ENCODE results near the gene LRP1B.
"Not testable (repeated sequence)": the region's sequence is repeated elsewhere in the genome, so short reads cannot be mapped to it uniquely, and the experiment has no call there.

Gene LRP1B

DNA sequence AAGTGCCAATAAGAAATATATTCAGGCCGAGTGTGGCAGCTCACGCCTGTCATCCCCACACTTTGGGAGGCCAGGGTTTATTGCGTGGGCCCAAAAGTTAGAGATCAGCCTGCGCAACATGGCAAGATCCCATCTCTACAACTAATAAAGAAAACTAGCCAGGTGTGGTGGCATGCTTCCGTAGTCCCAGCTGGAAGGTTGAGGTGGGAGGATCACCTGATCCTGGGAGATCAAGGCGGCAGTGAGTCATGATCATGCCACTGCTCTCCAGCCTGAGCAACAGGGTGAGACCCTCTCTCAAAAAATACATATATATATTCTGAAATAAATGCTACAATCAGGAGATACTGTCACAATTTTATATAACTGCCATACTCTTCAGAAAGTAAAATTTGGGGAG is 1745.9 kb downstream of the LRP1B start:
- no peak for DNase-seq (ENCODE audit: low read depth in 2 of 2, low spot score in 1 of 2)

DNA sequence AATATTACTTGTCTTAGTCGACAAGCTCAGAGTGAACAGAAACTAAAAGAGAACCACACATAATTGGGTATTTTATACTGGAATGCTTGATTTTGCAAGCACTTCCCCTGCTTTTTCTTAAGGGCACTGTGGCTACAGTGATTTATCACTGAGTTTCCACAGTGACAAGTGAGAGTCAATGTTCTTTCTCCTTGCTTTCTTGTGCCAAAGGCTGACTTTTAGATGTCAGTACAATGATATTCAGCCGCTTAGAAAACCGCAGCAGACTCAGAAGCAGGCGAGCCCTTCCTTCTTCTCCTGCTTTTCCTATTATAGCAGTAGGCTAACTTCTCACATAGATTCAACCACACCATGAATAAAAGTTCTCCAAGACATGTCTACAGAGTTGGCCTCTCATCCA is 1747.0 kb downstream of the LRP1B start:
- no peak for DNase-seq (ENCODE audit: low read depth in 2 of 2, low spot score in 1 of 2)

DNA sequence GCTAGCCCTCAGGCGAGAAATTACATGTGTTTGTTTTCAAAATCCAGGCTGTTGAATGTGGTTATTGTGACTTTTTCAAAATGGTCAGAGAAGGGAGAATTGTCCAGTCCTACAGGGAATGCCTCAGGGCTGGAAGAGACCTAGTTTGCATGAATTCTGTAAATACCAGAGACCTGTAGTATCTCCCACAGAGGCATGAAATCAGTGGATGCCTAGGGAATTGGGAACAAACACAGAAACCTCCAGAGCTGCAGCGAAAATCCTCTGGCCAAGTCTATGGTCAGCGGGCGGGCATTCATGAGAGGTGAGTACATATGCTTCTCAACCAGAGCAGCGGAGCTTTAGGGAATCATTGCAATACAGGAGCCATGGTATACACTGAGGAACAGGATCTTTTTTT is 1754.1 kb downstream of the LRP1B start:
- no peak for DNase-seq (ENCODE audit: low read depth in 2 of 2, low spot score in 1 of 2)

DNA sequence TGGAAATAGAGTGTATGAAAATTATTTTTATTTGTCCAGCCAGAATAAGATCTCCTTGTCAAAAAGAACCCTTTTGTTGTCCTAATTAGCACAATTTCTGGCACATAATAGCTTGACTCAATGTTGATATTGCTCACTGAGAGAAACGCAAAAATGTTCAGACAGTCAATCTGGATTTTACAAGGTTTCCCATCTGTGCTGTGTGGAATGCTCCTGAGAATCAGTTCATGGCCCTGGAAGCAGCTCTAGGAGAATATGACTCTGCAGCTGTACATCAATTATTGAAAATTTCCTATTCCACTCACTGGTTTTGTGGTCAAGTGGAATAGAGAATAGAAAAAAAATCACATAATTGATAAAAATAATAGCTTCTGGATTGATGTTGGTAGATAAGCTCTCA is 1767.7 kb downstream of the LRP1B start:
- no peak for DNase-seq (ENCODE audit: low read depth in 2 of 2, low spot score in 1 of 2)

DNA sequence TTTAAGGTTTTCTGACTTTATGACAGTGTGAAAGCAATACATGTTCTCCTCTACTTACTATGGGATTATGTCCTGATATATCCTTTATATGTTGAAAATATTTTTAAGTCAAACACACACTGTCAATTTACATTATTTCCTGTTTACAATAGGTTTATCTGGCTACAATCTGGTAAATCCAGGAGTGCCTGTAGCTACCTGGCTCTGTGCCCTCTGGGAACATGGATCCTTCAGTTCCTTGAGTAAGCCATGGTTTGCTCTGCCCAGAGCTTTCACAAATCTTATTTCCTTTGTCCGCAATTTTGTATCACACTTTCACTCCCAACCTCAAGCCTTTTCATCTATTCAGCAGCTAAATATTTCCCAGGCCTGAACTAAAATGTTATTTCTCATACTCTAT is 1768.5 kb downstream of the LRP1B start:
- DNase-seq (ENCODE audit: low read depth in 2 of 2, low spot score in 1 of 2) = no peak

DNA sequence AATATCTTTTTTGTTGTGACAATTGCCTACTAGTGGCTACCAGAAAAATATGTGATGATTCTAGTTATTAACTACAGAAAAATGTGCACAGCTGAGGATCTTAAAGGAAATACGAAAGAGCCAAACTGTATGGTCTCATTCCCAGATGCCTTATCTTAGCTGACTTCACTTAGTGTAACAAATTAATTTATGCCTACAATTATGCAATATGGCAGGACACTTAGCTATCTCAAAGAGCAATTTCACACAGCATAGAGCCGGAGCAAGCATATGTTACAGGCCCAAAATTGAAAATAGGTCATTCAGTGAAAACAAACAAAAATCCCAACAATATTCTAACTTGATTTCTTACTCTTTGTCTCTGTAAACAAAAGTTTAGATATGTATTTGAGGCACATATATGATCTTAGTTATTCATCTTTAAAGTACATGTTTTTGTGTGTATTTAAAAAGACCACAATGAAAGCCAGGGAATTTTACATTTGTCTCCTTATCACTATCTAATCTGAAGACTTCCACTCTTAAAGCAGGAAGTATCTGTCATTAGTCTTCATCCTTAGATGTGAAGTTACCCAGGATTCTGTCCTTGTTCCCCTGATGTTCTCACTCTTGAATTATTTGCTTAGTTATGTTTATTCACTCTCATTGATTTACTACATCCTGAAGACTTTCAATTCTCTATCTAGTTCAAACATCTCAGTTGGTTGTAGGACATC is 1771.6 kb downstream of the LRP1B start:
- DNase-seq (ENCODE audit: low read depth in 2 of 2, low spot score in 1 of 2) = no peak

DNA sequence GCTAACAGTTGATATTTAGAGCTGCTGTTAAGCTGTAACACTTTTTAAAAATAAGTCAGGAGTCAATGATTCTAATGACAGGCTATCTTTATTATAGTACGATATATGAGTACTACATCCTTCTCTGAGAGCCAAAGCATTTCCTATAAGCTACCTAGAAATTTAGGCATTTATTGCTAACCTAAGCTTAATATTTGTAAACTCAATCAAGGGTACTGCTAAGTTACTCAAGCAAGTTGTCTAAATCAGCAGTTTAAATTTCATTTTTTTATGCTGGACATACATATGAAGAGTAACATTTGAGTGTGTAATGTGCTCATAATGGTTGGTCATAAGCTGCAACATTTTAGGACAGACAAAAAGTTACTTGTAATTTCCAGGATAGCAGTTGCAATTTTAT is 1774.1 kb downstream of the LRP1B start:
- no peak for DNase-seq (ENCODE audit: low read depth in 2 of 2, low spot score in 1 of 2)

DNA sequence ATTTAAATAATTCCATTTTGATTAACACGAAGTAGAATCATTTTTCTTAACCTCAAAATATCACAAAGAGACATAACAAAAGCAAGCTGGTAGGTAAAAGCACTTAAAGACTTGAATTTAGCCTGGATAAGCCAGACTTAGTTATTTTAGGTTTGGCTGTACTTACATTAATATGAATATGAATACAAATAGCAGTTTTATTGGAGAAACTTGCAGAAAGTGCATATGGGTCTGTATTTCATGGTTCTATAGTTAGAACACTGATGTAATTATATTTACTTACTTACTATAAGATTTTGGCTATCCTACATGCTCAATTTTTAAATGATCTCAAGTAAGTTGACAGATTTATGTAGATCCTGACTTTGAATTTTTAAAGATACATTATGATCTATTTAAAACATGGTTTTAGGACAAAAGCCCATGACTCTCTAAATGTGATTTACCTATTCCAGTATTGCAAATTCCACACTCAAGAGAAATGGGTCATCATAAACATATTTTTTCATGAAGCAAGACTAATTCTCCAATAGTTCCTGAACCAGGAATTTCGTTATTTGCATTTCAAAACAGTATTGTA is 1775.2 kb downstream of the LRP1B start:
- no peak for DNase-seq (ENCODE audit: low read depth in 2 of 2, low spot score in 1 of 2)

DNA sequence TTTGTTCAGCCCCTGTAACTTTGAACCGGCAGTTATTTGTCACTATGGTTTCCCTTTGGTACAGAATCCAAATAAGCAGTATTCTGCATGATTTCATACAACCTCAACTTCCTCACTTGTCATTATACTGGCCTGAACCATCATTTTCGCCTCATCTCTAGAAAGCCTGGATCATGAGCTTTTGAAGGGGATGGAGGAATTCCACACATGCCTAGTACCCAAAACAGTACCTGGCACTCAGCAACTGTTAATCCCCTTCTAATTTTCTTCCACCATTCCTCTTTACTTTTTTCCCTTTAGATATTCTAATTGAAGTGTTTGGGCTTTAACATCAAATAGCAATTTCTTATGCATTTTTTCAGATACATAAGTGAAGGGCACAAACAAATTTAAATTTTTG is 1776.3 kb downstream of the LRP1B start:
- DNase-seq (ENCODE audit: low read depth in 2 of 2, low spot score in 1 of 2) = no peak

DNA sequence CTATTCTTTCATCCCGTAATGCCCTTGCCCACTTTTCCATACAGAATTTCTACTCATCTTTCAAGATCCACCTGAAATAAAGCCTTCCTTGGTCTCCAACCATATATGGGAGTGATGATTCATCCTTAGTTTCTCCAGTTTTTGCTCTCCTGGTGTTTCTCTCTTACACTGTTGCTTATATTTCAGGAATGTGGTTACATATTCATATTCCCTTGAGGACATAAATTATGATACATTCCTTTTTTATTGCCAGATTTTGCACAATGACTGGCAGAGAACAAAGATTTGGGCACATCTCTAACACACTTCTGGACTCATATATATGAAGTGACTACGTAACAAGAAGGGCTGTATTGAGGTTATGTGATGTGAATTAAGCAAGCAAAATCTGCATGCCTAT is 1777.3 kb downstream of the LRP1B start:
- DNase-seq (ENCODE audit: low read depth in 2 of 2, low spot score in 1 of 2) = no peak

DNA sequence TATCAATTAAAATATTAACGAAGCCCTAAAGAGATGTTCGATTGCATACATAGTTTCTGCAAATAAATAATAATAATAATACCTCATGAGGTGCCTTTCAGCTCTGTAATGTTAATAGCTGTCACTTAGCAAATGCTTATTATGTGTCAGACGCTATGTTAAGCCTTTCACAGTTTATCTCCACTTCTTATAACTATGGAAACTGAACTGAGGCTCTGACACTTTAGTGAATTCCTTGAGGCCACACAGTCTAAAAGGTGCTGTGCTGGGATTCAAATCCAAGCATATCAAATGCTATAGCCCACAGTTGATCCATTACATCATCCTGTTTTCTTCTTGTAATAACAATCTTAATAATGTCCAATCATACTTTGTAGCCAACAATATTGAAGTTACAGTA is 1779.1 kb downstream of the LRP1B start:
- DNase-seq (ENCODE audit: low read depth in 2 of 2, low spot score in 1 of 2) = no peak

DNA sequence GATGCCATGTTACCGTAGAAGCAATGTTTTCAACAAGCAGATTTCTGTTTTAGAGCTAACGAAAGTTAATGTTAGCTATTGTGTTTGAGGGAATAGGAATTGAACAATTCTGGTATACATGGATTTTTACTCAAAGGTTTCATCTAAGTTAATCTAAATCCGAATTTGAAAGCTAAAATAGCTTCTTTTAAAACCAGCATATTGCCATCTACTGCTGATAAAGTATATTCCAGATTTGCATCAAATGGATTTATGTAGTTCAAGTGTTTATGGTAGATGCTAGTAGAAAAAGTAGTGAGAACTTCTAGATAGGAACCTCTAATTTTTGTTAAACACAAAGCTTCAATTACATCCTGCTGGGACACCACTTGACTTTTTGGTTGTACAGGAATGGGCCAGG is 1781.1 kb downstream of the LRP1B start:
- no peak for DNase-seq (ENCODE audit: low read depth in 2 of 2, low spot score in 1 of 2)

DNA sequence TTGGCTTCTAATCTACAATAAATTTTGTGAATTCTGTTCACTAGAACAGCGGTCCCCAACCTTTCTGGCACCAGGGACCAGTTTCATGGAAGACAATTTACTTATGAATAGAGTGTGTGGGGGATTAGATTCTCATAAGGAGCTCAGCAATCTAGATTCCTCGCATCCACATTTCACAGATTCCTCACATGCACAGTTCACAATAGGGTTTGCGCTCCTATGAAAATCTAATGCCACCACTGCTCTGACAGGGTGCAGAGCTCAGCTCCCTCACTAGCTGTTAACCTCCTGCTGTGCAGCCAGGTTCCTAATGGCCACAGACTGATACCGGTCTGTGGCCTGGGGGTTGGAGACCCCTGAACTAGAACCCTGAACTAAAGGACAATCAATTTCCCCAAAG is 1782.0 kb downstream of the LRP1B start:
- DNase-seq (ENCODE audit: low read depth in 2 of 2, low spot score in 1 of 2) = no peak

DNA sequence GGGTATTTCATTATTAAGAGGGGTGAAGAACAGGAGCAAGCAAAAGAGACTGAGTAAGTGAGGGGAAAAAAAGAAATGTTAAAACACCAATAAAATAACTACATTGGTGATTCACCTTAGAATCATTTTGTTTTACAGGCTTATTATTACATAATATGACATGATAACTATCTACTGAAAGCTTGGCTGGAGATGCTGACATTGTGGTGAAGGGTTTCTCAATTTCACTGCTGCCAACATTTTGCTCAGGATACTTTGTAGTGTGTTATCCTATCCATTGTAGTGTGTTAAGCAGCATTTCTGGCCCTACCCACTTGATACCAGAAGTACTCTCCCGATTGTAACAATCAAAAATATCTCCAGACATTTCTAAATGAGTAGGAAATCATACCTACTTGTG is 1786.0 kb downstream of the LRP1B start:
- no peak for DNase-seq (ENCODE audit: low read depth in 2 of 2, low spot score in 1 of 2)

DNA sequence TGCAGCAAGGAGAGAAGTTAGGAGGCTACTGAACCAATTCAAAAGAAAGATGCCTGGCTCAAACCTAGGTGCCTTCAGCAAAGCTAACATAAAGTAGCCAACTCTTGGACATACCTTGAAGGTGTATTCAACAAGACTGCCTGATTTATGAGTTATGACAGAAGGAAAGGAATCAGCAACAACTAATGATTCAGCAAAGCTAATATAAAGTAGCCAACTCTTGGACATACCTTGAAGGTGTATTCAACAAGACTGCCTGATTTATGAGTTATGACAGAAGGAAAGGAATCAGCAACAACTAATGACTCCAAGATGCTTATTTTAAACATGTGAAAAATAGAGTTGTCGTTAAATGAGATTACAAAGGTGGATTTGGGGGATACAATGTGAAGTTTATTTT is 1786.5 kb downstream of the LRP1B start:
- DNase-seq (ENCODE audit: low read depth in 2 of 2, low spot score in 1 of 2) = not testable (repeated sequence)

DNA sequence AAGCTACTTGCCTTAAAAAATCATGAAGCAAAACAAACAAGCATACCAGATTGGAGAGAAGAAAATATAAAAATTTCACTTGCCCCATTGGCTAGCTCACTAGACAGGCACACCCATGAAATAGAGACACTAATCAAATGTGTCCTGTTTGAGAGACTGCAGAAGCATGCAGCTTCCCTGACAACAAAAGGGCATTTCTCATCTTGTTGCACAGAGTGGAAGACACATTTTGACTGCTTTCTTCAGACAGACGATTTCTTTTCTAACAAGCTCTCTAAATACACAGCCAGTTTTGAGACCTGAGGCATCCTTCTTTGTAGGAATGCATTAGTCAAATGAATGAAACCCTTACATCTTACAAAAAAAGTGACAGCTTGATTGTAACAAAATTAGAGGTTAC is 1792.0 kb downstream of the LRP1B start:
- DNase-seq (ENCODE audit: low read depth in 2 of 2, low spot score in 1 of 2) = no peak

DNA sequence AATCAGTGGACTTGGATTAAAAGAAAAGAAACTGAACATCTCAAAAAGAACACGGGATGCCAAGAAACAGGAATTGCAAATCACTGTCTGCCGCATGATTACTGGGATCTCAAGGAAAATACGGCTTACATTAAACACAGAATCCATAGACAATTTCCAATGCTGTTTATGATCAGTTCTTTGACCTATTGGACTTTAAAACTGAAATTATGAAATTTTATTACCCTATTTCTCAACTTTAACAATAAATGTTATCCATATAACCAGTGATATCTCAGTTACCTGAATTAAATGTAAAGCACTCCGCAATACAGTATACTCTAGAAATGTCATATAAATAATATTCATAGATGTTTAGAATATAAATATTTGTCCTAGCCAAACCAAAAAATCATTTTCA is 1793.8 kb downstream of the LRP1B start:
- DNase-seq (ENCODE audit: low read depth in 2 of 2, low spot score in 1 of 2) = no peak

DNA sequence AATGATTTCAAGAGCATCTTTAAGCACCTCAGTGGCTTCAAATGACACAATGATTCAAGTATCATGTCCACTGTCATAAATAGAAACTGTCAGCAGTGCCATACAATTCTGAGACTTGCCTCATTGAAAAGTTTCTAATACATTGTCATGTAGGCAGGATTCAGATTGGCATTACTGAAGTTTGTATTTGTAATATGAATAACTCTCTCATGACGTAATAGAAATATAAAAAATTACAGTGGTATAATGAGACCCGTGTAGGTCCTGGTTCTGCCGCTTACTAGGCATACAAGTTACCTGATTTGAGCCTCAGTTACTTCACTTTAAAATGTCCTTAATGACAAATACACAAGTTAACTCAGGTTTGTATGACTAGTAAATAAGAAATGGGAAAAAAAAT is 1814.5 kb downstream of the LRP1B start:
- DNase-seq (ENCODE audit: low read depth in 2 of 2, low spot score in 1 of 2) = no peak

DNA sequence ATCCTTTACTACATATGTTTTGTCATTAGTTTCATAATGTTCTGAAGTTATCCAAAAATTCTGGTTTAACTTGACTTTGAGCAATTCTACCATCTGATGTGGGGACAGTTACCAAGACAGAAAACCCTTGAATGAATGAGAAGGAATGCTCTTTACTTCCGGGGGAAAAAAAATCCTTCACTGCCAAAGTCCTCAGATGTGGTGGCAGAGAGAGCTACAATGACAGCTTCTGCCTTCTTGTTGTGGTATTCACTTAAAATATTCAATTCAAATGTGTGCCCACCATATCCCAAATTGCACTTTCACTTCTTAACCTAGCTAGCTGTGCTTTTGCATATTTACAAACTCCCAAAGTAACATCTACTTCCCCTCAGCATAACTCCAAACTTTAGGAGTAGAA is 1818.9 kb downstream of the LRP1B start:
- no peak for DNase-seq (ENCODE audit: low read depth in 2 of 2, low spot score in 1 of 2)

DNA sequence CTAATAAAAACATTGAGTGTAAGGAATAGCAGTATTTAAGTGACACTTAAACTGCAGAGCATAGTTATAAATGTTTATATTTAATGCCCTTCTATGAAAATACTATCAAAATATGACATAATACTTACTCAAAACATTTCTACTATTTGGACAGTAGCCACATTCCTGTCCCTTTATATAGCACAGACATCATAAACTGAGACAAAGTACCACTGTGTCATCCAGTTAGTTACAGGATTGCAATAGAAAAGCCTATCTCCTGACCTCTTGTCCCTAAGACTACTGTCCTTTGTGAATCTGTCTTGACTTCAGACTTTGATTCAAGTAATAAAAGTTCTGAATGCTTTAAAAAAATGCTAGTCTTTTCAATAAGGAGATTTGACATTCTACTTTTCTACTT is 1822.1 kb downstream of the LRP1B start:
- no peak for DNase-seq (ENCODE audit: low read depth in 2 of 2, low spot score in 1 of 2)

DNA sequence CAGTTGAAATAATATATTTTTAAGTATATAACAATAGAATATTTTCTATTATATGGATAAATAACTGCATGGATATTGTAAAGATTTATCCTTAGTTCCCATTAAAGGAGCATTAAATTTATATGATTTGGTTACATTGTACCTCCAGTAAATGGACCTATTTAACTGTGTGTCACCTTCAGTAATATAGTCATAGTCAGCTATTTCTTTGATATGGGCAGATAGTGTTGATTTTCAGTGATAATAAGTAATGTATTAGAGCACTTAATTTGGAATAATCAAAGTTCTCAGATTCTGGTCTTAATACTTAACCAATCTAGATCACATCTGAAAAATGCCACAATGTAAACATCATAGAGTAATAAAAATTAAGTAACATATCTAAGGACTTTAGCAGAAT is 1823.3 kb downstream of the LRP1B start:
- DNase-seq (ENCODE audit: low read depth in 2 of 2, low spot score in 1 of 2) = no peak

DNA sequence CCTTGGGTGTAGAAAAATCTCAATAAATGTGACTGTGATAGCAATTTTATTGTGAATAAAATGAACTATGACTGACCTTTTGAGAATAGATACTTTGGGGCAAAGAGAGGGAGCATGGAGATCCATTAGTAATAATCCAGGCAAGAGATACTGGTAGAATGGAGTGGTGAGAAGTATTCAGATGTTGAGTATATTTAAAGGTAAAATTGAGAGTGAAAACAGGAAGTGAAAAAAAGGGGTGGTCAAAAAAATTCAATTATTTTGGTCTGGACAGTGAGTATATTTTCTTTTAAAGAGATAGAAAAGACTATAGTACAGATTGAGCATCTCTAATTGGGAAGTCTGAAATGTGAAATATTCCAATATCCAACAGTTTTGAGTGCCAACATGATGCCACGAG is 1835.0 kb downstream of the LRP1B start:
- DNase-seq (ENCODE audit: low read depth in 2 of 2, low spot score in 1 of 2) = no peak

DNA sequence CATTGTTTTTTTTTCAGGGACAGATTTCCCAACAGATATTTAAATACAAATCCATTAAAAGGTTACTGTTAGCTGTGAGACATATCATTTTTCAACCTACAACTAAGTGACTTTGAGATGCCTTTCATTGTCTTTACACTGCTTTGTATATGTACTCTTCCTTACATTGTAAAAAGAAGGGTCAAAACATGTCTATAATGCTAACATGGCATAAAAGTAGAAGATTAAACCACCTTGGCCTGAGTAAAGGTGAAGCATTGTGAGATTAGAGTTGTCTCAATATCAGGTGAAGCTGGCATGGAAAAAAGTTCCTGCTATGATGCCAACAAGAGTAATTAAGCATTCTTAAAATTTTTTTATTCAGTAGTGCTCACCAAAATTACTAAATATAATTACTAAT is 1842.1 kb downstream of the LRP1B start:
- no peak for DNase-seq (ENCODE audit: low read depth in 2 of 2, low spot score in 1 of 2)

Data from stimulated activated CD8-positive, alpha-beta memory T cell treated with anti-CD3 and anti-CD28 coated beads, Interleukin-4, amount 100 ng/mL, for 1 hour (primary cell).